NB4 (cell line): ENCODE measurements around the gene DNAJC6.

Experiments
- DNase-seq: peaks from one replicate; pipeline ENCODE4 v3.0.0; 2010; ENCODE audit warnings: low read depth
- H3K4me3 ChIP-seq: one replicate; pipeline ENCODE4 v1.5.1; 2011; ENCODE audit warnings: mild to moderate bottlenecking, low read depth, low read length, moderate library complexity
- MYC ChIP-seq: IDR thresholded peaks from 2 replicates; pipeline ENCODE4 v1.6.1; 2011; ENCODE audit warnings: low read depth, low read length
- POLR2A ChIP-seq: IDR thresholded peaks from 2 replicates; pipeline ENCODE4 v1.6.1; 2011; ENCODE audit warnings: mild to moderate bottlenecking; ENCODE audit not compliant: insufficient read length; ENCODE audit errors: extremely low read depth
- TF ChIP-seq, protein P1 (sequence below): IDR thresholded peaks from one replicate; pipeline ENCODE4 v1.5.1; 2012; ENCODE audit warnings: low read depth, low read length
- TF ChIP-seq, protein P2 (sequence below): IDR thresholded peaks from 2 replicates; pipeline ENCODE4 v1.6.1; 2011; ENCODE audit warnings: low read depth, low read length

Gene DNAJC6

DNA sequence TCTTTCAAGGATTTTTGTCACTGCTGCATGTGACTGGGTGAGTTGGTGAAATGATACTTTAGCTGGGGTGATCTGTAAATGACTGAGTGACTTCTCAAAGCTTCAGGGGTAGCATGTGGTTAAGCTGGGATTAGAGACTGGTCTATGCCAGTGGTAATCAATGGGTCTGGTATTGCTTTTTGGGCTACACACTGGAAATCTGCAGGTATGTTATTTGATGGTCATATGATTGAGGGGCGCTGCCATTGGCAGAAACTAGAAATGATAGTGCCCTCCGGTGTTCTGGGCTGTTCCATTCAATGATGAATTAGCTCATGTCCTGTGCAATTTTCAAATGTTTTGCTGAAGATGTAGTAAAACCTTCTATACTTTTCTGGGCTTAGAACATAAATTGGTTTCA is 39.7 kb upstream of the DNAJC6 start:
- TF ChIP-seq, protein P1, sequence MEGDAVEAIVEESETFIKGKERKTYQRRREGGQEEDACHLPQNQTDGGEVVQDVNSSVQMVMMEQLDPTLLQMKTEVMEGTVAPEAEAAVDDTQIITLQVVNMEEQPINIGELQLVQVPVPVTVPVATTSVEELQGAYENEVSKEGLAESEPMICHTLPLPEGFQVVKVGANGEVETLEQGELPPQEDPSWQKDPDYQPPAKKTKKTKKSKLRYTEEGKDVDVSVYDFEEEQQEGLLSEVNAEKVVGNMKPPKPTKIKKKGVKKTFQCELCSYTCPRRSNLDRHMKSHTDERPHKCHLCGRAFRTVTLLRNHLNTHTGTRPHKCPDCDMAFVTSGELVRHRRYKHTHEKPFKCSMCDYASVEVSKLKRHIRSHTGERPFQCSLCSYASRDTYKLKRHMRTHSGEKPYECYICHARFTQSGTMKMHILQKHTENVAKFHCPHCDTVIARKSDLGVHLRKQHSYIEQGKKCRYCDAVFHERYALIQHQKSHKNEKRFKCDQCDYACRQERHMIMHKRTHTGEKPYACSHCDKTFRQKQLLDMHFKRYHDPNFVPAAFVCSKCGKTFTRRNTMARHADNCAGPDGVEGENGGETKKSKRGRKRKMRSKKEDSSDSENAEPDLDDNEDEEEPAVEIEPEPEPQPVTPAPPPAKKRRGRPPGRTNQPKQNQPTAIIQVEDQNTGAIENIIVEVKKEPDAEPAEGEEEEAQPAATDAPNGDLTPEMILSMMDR, result no peak
- TF ChIP-seq MYC (no peak), POLR2A (no peak)
- TF ChIP-seq, protein P2, sequence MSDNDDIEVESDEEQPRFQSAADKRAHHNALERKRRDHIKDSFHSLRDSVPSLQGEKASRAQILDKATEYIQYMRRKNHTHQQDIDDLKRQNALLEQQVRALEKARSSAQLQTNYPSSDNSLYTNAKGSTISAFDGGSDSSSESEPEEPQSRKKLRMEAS, result no peak
- DNase-seq, result no peak
- H3K4me3 ChIP-seq, result no peak overlapping the region

DNA sequence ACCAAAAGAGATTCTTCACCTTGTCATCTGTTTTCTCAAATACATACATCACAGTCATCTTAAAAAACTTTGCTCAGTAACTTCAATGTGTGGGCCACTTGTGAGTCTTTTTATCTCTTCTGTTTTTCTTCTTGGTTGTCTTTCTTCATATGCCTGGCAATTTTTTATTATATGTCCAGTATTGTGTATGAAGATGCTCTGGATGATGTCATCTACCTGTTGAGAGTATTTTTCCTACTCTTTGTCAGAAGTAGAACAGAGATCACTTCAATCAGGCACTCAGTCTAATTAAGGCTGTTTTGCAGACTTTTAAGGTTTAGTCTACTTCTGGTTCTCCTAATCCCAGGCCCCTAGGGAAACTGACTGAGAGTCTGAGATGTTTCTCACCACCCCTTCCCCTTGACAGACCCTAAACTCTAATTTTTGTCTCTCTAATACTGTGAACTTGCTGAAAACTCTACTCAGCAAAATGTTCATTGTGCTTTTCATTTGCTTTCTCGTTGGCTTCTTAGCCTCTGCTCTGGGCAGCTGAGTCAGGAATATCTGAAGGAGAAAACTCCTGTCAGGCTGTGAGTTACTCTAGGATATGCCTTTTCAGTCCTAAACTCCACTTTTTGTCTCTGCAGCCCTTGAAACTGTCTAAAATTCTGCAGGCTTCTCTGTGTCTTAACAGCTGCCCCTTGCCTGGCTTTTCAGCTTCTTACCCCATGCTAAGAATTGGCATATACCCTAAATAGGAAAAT is 33.0 kb upstream of the DNAJC6 start:
- H3K4me3 ChIP-seq, result no peak overlapping the region
- TF ChIP-seq, protein P1, result no peak
- TF ChIP-seq POLR2A, result no peak
- TF ChIP-seq, protein P2, result no peak
- TF ChIP-seq MYC, result no peak
- no peak for DNase-seq

DNA sequence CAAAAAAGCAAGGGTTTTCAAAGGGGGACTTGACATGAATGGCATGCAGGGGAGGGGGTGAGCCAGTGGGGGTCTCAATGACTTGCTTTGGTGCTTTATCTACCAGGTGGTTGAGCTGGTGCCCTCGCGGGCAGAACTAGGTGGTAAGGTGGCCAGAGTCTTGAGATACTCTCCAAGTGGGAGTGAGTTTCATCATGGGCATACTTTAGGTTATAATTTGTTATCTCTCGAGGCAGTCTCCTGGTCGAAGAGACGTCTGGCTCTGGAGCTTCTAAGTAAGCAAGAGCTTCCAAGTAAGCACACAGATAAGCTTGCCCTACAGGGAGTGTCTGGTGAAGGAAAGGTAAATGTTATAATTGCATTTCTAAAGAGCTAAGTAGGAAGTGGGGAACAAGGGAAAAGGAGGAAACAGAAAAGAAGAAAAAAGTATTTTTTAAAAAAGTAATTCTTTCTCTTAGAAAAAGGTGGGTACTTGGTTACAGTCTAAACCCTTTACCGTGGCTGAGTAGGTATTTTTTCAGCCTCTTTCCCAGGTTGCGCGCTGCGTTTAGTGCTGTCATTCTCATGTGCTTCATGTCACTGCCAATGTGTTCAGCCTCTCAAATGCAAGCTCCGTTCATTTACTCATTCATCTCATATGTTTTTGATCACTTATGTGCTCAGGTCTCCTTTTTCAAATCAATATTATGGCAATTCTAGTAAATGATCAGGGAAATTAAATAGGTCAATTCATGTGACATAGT is 31.6 kb upstream of the DNAJC6 start:
- H3K4me3 ChIP-seq, result no peak overlapping the region
- DNase-seq, result no peak
- TF ChIP-seq POLR2A (no peak), MYC (no peak)
- TF ChIP-seq, protein P1, result no peak
- TF ChIP-seq, protein P2, result no peak

DNA sequence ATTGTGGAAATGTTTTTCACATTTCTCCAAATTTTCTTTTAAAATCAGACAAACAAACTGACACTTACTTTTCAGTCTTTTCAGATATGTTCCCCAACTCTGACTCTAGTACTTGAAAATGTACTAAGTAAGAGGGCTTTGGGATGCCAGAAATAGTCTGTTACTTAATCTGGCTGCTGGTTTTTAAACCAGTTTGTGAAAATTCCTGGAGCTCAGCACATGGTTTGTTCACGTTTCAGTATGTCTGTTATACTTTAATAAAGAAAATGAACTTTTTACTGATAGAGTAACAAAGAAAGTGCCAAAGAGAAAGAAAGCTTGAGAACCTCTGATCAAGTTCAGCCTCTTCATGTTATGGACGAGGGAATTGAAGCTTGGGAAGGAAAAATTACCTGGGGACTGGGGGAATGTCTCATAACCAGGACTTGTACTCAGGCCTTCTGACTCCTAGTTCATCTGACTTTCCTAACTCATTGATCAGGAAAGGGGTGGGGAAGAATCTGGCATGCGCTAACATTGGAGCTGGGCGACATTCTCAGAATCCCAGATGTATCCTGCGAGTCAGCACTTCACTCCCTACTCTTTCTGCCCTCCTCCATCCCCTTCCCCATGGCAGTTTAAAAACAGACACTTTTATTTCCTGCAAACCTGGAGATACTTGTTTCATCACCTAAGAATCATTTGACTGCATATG is 30.8 kb upstream of the DNAJC6 start:
- DNase-seq, result no peak
- no peak overlapping the region for H3K4me3 ChIP-seq
- TF ChIP-seq POLR2A (no peak), MYC (no peak)
- TF ChIP-seq, protein P1, result no peak
- TF ChIP-seq, protein P2, result no peak

DNA sequence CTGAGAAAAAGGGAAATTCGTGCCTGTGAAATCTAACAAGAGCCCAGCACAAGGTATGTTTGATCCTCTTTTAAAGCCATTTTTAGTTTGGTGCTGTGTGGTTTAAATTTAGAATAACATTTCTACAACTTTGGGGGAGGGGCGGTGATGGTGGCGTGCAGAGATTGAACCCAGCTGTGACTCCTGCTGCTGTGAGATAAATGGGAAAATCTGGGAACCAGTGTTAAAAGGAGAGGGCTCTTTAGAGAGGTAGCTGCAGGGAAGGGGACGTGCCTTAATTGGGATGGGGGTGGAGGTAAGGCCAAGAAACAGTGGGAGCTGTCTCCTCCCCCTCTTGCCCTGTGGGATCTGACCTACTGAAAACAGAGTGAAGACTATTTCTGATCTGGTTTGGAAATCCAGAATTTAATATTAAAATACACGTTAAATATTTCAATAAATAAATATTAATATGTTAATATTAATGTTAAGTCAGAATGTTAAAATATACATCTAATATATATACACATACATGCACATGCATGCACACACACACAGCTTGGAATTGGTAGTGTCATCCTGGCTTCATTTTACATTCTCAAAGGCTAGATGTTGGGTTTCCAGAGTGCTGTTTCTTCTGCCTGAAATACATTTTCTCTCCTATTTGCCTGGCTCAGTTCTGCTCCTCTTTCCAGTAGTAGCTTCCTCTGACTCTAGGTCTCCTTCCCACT is 30.1 kb upstream of the DNAJC6 start:
- TF ChIP-seq POLR2A (no peak), MYC (no peak)
- TF ChIP-seq, protein P2, result no peak
- TF ChIP-seq, protein P1, result no peak
- DNase-seq, result no peak

More for the DNA sequence above, 30.1 kb upstream of the DNAJC6 start:
- H3K4me3 ChIP-seq, result no peak overlapping the region
